Testis (tissue), 2 donors: ENCODE results near the gene TGM5.
"Not testable (repeated sequence)": the region's sequence is repeated elsewhere in the genome, so short reads cannot be mapped to it uniquely, and the experiment has no call there.

Source experiments
- CTCF ChIP-seq, 3 experiments: fragments of 450-650 bp in 2 of 3; fragments of 200-600 bp in 1 of 3; sonication (generic) in 1 of 3; IDR thresholded peaks; one replicate each; pipeline ENCODE4 v1.5.1; 2016 to 2019; ENCODE audit warnings: antibody characterized with exemption in 3 of 3, mild to moderate bottlenecking in 2 of 3, moderate library complexity in 1 of 3
- POLR2A ChIP-seq: fragments of 450-650 bp; IDR thresholded peaks from one replicate; pipeline ENCODE4 v1.6.1; 2017; ENCODE audit warnings: antibody characterized with exemption, mild to moderate bottlenecking, moderate library complexity

- TF ChIP-seq CTCF (IDR thresholded peaks at IDR 0.05); POLR2A: not testable (repeated sequence)
These were observed 5.2 kb upstream of the TGM5 start for GRCh38 chr15:43271908-43272307.
